ENCODE measurements around the gene P2RX2.

Gene P2RX2

DNA sequence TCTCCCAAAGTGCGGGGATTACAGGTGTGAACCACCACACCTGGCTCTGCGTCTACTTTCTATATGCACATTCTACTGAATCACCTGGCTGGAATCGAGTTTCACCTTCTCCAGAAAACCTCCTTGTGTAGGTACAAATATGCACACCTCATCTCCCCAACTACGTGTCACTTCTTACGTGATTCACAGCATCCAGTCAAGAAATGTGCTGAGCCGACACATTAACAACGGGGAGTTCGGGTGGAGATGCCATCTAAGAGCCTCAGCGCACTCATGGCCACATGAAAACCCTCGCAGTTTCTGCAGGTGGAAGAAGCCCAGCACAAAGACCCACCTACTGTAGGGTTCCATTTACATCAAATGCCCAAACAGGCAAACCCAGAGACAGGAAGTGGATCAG is 29.3 kb downstream of the P2RX2 start:
- no peak for ATAC-seq (replicated peaks; ENCODE audit: extremely low read depth, poor library complexity, severe bottlenecking)
- Mint-ChIP-seq H3K4me1 (no peaks in the 10 kb centered on the region), H3K9me3 (no peaks in the 10 kb centered on the region), H3K4me3 (no peak overlapping the region), H3K36me3 (ENCODE audit: insufficient read depth) (peaks cover 11% of the 10 kb centered on the region), H3K27ac (ENCODE audit: low read depth) (no peak overlapping the region), H3K27me3 (no peaks in the 10 kb centered on the region)
- no peak for DNase-seq (ENCODE audit: low spot score in 2 of 2)

- Mint-ChIP-seq H3K27me3 (no peaks in the 10 kb centered on the region), H3K9me3 (no peaks in the 10 kb centered on the region), H3K4me1 (no peaks in the 10 kb centered on the region), H3K27ac (ENCODE audit: low read depth) (no peak overlapping the region), H3K36me3 (ENCODE audit: insufficient read depth) (peaks cover 12% of the 10 kb centered on the region), H3K4me3 (no peak overlapping the region)
- DNase-seq (ENCODE audit: low spot score in 2 of 2) (no peak), ATAC-seq (replicated peaks; ENCODE audit: extremely low read depth, poor library complexity, severe bottlenecking) (no peak)
These were observed 30.1 kb downstream of the P2RX2 start for GRCh38 chr12:132648616-132649225.

DNA sequence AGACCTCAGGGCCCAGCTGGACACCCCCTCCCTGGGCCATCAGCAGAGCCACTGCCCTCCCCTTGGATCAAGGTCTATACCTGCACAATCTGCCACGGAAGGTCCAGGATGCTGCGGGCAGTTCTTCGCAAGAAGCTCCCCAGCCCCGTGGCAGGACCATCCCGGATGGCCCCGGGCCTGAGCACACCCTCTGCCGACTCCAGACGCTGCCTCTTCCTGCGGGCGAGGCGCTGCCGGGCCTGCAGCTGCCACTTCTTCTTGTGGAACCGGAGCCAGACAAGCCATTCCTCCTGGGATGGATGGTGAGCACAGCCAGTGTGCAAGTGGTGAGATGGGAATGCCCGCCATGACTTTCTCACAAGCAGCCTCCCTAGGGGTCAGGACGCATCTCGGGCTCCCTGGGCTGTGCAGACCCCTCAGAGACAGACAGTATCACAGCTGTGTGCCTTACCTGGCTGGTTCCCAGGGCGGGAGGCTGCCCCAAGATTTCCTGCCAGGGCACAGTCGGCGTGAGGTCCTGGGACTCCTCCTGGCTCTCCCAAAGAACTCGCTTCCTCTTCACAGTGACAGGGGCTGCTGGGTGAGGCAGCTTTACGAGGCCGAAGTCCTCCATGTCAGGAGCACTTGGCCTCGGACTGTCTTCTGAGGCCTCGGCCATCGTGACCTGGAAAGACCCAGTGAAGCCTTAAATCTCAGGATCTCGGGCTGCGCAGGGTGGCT is 30.8 kb downstream of the P2RX2 start:
- ATAC-seq (replicated peaks; ENCODE audit: extremely low read depth, poor library complexity, severe bottlenecking): no peak
- H3K9me3 Mint-ChIP-seq: no peaks in the 10 kb centered on the region
- no peak for DNase-seq (ENCODE audit: low spot score in 2 of 2)
- no peaks in the 10 kb centered on the region for H3K27me3 Mint-ChIP-seq
- no peak overlapping the region for H3K27ac Mint-ChIP-seq (ENCODE audit: low read depth)
- H3K4me1 Mint-ChIP-seq: no peaks in the 10 kb centered on the region
- H3K4me3 Mint-ChIP-seq: no peak overlapping the region
- peaks cover 13% of the 10 kb centered on the region for H3K36me3 Mint-ChIP-seq (ENCODE audit: insufficient read depth)

DNA sequence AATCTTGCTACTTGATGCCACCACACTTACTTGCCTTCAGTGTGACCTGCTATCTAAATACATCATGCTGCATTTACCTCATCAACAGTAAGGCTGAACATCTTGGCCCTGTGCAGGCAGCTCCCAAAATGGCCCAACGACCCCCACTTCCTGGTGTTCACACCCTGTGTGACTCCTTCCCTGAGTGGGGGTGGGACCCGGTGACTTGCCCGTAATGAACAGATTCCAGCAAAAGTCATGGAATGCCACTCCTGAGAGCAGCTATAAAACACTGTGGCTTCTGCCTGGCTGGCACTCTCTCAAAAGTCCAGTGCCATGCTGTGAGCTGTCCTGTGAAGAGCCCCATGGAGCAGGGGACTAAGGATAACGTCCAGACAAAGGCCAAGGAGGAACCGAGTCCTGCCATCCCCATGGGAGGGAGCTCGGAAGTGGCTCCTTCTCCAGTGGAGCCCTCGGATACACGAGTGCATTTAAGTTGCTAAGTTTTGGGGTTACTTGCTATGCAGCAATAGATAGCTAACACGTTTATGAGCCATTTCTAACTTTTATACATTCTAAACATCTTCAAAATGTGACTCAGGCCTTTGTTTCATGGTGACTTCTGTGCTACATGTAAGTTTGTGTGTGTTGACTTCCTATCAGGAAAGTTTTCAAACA is 33.0 kb downstream of the P2RX2 start:
- H3K9me3 Mint-ChIP-seq: no peaks in the 10 kb centered on the region
- DNase-seq (ENCODE audit: low spot score in 2 of 2): no peak
- no peak for ATAC-seq (replicated peaks; ENCODE audit: extremely low read depth, poor library complexity, severe bottlenecking)
- H3K4me1 Mint-ChIP-seq: no peaks in the 10 kb centered on the region
- no peak overlapping the region for H3K4me3 Mint-ChIP-seq
- H3K27me3 Mint-ChIP-seq: no peaks in the 10 kb centered on the region
- H3K36me3 Mint-ChIP-seq (ENCODE audit: insufficient read depth): peaks cover 20% of the 10 kb centered on the region
- H3K27ac Mint-ChIP-seq (ENCODE audit: low read depth): no peak overlapping the region

GRCh38 chr12:132653567-132654290 is 35.2 kb downstream of the P2RX2 start:
- Mint-ChIP-seq H3K4me3 (no peak overlapping the region), H3K4me1 (no peaks in the 10 kb centered on the region), H3K27ac (ENCODE audit: low read depth) (no peak overlapping the region), H3K27me3 (no peaks in the 10 kb centered on the region), H3K36me3 (ENCODE audit: insufficient read depth) (peaks cover 27% of the 10 kb centered on the region), H3K9me3 (no peaks in the 10 kb centered on the region)
- no peak for DNase-seq (ENCODE audit: low spot score in 2 of 2)
- no peak for ATAC-seq (replicated peaks; ENCODE audit: extremely low read depth, poor library complexity, severe bottlenecking)

GRCh38 chr12:132657004-132657727 is 38.6 kb downstream of the P2RX2 start:
- H3K27ac Mint-ChIP-seq (ENCODE audit: low read depth): peak overlapping the region; percentile 55

GRCh38 chr12:132658149-132658894 is 39.7 kb downstream of the P2RX2 start:
- H3K9me3 Mint-ChIP-seq: no peaks in the 10 kb centered on the region
- no peak overlapping the region for H3K27ac Mint-ChIP-seq (ENCODE audit: low read depth)
- no peaks in the 10 kb centered on the region for H3K27me3 Mint-ChIP-seq
- ATAC-seq (replicated peaks; ENCODE audit: extremely low read depth, poor library complexity, severe bottlenecking) (no peak), DNase-seq (ENCODE audit: low spot score in 2 of 2) (no peak)
- H3K4me3 Mint-ChIP-seq: no peak overlapping the region
- peaks cover 6% of the 10 kb centered on the region for H3K4me1 Mint-ChIP-seq
- peaks cover 35% of the 10 kb centered on the region for H3K36me3 Mint-ChIP-seq (ENCODE audit: insufficient read depth)

More at GRCh38 chr12:132657004-132657727, 38.6 kb downstream of the P2RX2 start:
- H3K9me3 Mint-ChIP-seq: no peaks in the 10 kb centered on the region
- DNase-seq (ENCODE audit: low spot score in 2 of 2) (no peak), ATAC-seq (replicated peaks; ENCODE audit: extremely low read depth, poor library complexity, severe bottlenecking) (no peak)
- no peaks in the 10 kb centered on the region for H3K27me3 Mint-ChIP-seq
- peaks cover 32% of the 10 kb centered on the region for H3K36me3 Mint-ChIP-seq (ENCODE audit: insufficient read depth)
- H3K4me1 Mint-ChIP-seq: no peaks in the 10 kb centered on the region
- H3K4me3 Mint-ChIP-seq: no peak overlapping the region

- no peaks in the 10 kb centered on the region for H3K9me3 Mint-ChIP-seq
- no peaks in the 10 kb centered on the region for H3K27me3 Mint-ChIP-seq
- H3K4me1 Mint-ChIP-seq: peaks cover 6% of the 10 kb centered on the region
- H3K36me3 Mint-ChIP-seq (ENCODE audit: insufficient read depth): peaks cover 35% of the 10 kb centered on the region
- DNase-seq (ENCODE audit: low spot score in 2 of 2): no peak
- no peak overlapping the region for H3K4me3 Mint-ChIP-seq
- H3K27ac Mint-ChIP-seq (ENCODE audit: low read depth): no peak overlapping the region
- no peak for ATAC-seq (replicated peaks; ENCODE audit: extremely low read depth, poor library complexity, severe bottlenecking)
These were observed 40.6 kb downstream of the P2RX2 start for GRCh38 chr12:132659146-132659545.

- no peak for ATAC-seq (replicated peaks; ENCODE audit: extremely low read depth, poor library complexity, severe bottlenecking)
- no peak for DNase-seq (ENCODE audit: low spot score in 2 of 2)
- no peaks in the 10 kb centered on the region for H3K27me3 Mint-ChIP-seq
- H3K4me3 Mint-ChIP-seq: no peak overlapping the region
- H3K27ac Mint-ChIP-seq (ENCODE audit: low read depth): no peak overlapping the region
- H3K4me1 Mint-ChIP-seq: peaks cover 6% of the 10 kb centered on the region
- peaks cover 34% of the 10 kb centered on the region for H3K36me3 Mint-ChIP-seq (ENCODE audit: insufficient read depth)
- H3K9me3 Mint-ChIP-seq: no peaks in the 10 kb centered on the region
These were observed 41.5 kb downstream of the P2RX2 start for GRCh38 chr12:132660052-132660451.

- H3K9me3 Mint-ChIP-seq: no peaks in the 10 kb centered on the region
- peaks cover 6% of the 10 kb centered on the region for H3K4me1 Mint-ChIP-seq
- no peak for ATAC-seq (replicated peaks; ENCODE audit: extremely low read depth, poor library complexity, severe bottlenecking)
- H3K4me3 Mint-ChIP-seq: no peak overlapping the region
- no peak for DNase-seq (ENCODE audit: low spot score in 2 of 2)
- H3K27me3 Mint-ChIP-seq: no peaks in the 10 kb centered on the region
- H3K27ac Mint-ChIP-seq (ENCODE audit: low read depth): no peak overlapping the region
- peaks cover 31% of the 10 kb centered on the region for H3K36me3 Mint-ChIP-seq (ENCODE audit: insufficient read depth)
These were observed 42.4 kb downstream of the P2RX2 start for GRCh38 chr12:132660996-132661395.

- H3K9me3 Mint-ChIP-seq: no peaks in the 10 kb centered on the region
- peak overlapping the region; percentile 64 for H3K27ac Mint-ChIP-seq (ENCODE audit: low read depth)
- H3K27me3 Mint-ChIP-seq: no peaks in the 10 kb centered on the region
- no peak for DNase-seq (ENCODE audit: low spot score in 2 of 2)
- no peak overlapping the region for H3K4me3 Mint-ChIP-seq
- peaks cover 6% of the 10 kb centered on the region for H3K4me1 Mint-ChIP-seq
- peaks cover 29% of the 10 kb centered on the region for H3K36me3 Mint-ChIP-seq (ENCODE audit: insufficient read depth)
- ATAC-seq (replicated peaks; ENCODE audit: extremely low read depth, poor library complexity, severe bottlenecking): no peak
These were observed 43.4 kb downstream of the P2RX2 start for GRCh38 chr12:132661972-132662371.
